HepG2 (cell line): ENCODE measurements around the gene MMP25. TPM values are rescaled to one million over a fixed set of nuclear protein-coding genes. Genes with fewer than 3 reads are reported as not detected.

Experiments
- AKNA ChIP-seq: sonication (generic); formaldehyde crosslinking; IDR thresholded peaks from 2 replicates; pipeline ENCODE4 v1.4.0; 2020; ENCODE audit warnings: missing genetic modification reagents, borderline replicate concordance
- ELK4 ChIP-seq: sonication (generic); formaldehyde crosslinking; IDR thresholded peaks from 2 replicates; pipeline ENCODE4 v1.9.0; 2021; ENCODE audit warnings: missing genetic modification reagents, borderline replicate concordance
- HOXA9 ChIP-seq: sonication (generic); formaldehyde crosslinking; IDR thresholded peaks from 2 replicates; pipeline ENCODE4 v1.8.1; 2022; ENCODE audit warnings: missing genetic modification reagents, mild to moderate bottlenecking, moderate library complexity, borderline replicate concordance
- MTA1 ChIP-seq: sonication (generic); formaldehyde crosslinking; IDR thresholded peaks from 2 replicates; pipeline ENCODE4 v1.4.0; 2020; ENCODE audit warnings: missing genetic modification reagents, mild to moderate bottlenecking, borderline replicate concordance
- MYNN ChIP-seq: sonication (generic); formaldehyde crosslinking; IDR thresholded peaks from 2 replicates; pipeline ENCODE4 v1.4.0; 2020; ENCODE audit warnings: mild to moderate bottlenecking, low read depth, missing genetic modification reagents
- SMAD1 ChIP-seq: sonication (generic); formaldehyde crosslinking; IDR thresholded peaks from 2 replicates; pipeline ENCODE4 v1.4.0; 2020; ENCODE audit warnings: missing genetic modification reagents, low read depth, mild to moderate bottlenecking, borderline replicate concordance
- THRA ChIP-seq: sonication (generic); formaldehyde crosslinking; IDR thresholded peaks from 2 replicates; pipeline ENCODE4 v1.4.0; 2020; ENCODE audit warnings: missing genetic modification reagents, borderline replicate concordance
- ZBTB10 ChIP-seq: sonication (generic); formaldehyde crosslinking; IDR thresholded peaks from 2 replicates; pipeline ENCODE4 v1.4.0; 2020; ENCODE audit warnings: missing genetic modification reagents, borderline replicate concordance
- ZBTB34 ChIP-seq: sonication (generic); formaldehyde crosslinking; IDR thresholded peaks from 2 replicates; pipeline ENCODE4 v1.8.0; 2022; ENCODE audit warnings: mild to moderate bottlenecking, missing genetic modification reagents
- ZFAT ChIP-seq: sonication (generic); formaldehyde crosslinking; conservative IDR thresholded peaks from 2 replicates; pipeline ENCODE4 v1.8.1; 2023; ENCODE audit warnings: missing genetic modification reagents, inconsistent platforms
- ZNF331 ChIP-seq: sonication (generic); formaldehyde crosslinking; IDR thresholded peaks from 2 replicates; pipeline ENCODE4 v1.4.0; 2020; ENCODE audit warnings: missing genetic modification reagents
- ZNF614 ChIP-seq: IDR thresholded peaks from 2 replicates; pipeline ENCODE4 v1.6.1; 2018; ENCODE audit warnings: missing biosample characterization, missing genetic modification reagents, inconsistent platforms, borderline replicate concordance
- polyA plus RNA-seq, 8 experiments: library from polyadenylated mRNA; depleted of rRNA in 3 of 8; stranded (reverse) in 7 of 8; unstranded in 1 of 8; fragments of >200 nt; fragmentation: Illumina TruSeq in 4 of 8; extraction: Trizol in 4 of 8; gene quantifications; 2 replicates each; pipeline versions ENCODE4 v1.2.1 to v1.2.3, GENCODE V29; 2011 to 2016; ENCODE audit warnings: low read depth in 4 of 8, missing spikeins in 1 of 8, mixed read lengths in 1 of 8; ENCODE audit not compliant: insufficient read depth in 1 of 8
- total RNA-seq, 5 experiments: library from RNA; depleted of rRNA; stranded (reverse); fragments of >200 nt; fragmentation: Illumina TruSeq; extraction: Trizol; gene quantifications; 2 replicates each; pipeline ENCODE4 v1.2.3, GENCODE V29; 2016; ENCODE audit warnings: low read depth in 1 of 5

MMP25 gene
- total and polyA plus RNA-seq, 2 of the 13 experiments (the other 11 are each of a cell fraction or from before 2014, with no cell fraction given), result 0.04 to 0.08 TPM

GRCh38 chr16:3014971-3015370, 31.4 kb upstream of the MMP25 start (continued):
- TF ChIP-seq AKNA, result no peak
- no peak for TF ChIP-seq MYNN
- TF ChIP-seq SMAD1 (CRISPR knock-in tag), result no peak
- TF ChIP-seq ZBTB10, result no peak
- no peak for TF ChIP-seq HOXA9 (CRISPR knock-in tag)
- TF ChIP-seq ELK4 (CRISPR knock-in tag), result no peak
- no peak for TF ChIP-seq ZNF331
- no peak for TF ChIP-seq ZNF614 (CRISPR knock-in tag)
- TF ChIP-seq ZBTB34, result no peak
- TF ChIP-seq ZFAT, result no peak
- TF ChIP-seq MTA1 (CRISPR knock-in tag), result no peak
- no peak for TF ChIP-seq THRA (CRISPR knock-in tag)
